ENCODE results near the gene RNF207.
A peak's percentile ranks its signal among the peaks of the same experiment; 100 is the strongest.

RNF207 gene

DNA sequence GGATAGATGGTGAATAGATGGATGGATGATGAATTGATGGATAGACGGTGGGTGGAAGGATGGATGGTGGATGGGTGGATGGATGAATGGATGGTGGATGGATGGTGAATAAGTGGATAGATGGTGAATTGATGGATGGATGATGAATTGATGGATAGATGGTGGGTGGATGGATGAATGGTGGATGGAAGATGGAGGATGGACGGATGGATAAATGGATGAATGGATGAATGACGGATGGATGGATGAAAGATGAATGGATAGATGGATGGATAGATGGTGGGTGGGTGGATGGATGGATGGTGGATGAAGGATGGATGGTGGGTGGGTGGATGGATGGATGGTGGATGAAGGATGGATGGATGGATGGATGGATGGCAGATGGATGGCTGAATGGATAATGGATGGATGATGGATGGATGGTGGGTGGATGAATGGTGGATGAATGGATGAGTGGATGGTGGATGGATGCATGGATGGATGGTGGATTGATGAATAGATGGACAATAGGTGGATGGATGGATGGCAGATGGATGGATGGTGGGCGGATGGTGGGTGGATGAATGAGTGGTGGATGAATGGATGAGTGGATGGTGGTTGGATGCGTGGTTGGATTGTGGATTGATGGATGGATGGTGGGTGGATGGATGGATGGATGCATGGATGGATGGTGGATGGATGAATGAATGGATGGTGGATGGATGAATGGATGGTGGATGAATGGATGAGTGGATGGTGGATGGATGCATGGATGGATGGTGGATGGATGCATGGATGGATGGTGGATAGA is 31.1 kb upstream of the RNF207 start:
- DNase-seq (ENCODE audit: low read depth in 3 of 3, low spot score in 1 of 3), result no peak

DNA sequence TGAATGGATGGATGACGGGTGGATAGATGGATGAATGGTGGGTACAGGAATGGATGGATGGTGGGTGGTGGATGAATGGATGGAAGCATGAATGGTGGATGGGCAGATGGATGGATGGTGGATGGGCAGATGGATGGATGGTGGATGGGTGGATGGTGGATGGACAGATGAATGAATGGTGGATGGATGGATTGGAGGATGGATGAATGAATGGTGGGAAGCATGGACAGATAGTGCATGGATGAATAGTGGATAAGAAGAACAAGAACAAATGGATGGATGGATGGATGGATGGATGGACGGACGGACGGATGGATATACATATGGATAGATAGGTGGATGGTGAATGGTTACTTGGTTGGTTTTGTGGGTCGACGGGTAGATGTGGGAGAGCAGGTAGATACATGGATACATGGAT is 30.5 kb upstream of the RNF207 start:
- no peak for DNase-seq (ENCODE audit: low read depth in 3 of 3, low spot score in 1 of 3)

DNA sequence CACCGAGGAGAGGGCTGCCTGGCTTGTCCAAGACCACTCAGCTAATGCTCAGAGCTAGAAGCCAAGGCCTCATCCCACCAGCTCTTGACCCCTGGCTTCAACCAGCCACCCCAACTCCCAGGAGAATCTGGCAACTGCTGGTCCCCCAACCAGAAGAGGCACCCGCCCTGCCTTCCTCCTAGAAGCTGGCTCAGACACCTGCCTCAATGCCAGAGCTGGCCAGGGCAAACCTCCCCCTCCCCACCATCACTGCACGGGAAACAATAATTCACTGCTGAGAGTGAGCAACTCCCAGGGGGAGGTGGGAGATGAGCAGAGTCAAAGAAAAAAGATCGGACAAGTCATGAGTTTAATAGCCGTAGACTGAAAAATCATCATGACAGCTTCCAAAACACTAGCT is 29.1 kb upstream of the RNF207 start:
- no peak for DNase-seq (ENCODE audit: low read depth in 3 of 3, low spot score in 1 of 3)

DNA sequence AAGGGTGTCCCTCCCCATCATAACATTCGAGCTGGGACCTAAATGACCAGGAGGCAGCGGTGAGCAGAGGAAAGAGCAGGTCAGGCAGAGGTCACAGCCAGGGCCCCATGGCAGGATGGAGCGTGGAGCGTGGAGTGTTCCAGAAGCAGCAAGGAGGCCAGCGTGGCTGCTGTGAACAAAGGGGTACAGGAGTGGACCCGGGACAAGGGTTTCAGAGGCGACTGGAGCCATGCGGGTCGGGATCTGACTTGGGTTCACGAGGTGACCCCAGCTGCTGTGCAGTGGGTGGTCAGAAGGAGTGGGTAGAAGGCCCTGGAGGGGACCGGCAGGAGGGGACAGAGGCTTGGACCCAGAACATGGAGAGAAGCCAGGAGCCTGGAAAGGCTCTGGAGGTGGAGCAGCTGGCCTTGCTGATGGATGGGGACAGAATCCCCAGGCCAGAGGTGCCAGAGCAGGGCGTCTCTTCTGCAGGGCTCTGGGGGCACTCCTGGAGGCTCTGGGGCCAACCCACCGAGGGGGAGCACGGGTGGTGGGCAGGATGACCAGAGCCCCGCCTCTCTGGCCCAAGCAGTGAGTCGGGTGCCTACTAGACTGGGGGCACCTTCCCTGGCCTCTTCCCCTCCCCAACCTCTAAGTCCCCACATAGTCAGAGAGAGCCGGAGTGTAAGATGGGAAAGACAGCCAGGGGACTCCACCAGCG is 28.1 kb upstream of the RNF207 start:
- DNase-seq (ENCODE audit: low read depth in 3 of 3, low spot score in 1 of 3), result no peak

DNA sequence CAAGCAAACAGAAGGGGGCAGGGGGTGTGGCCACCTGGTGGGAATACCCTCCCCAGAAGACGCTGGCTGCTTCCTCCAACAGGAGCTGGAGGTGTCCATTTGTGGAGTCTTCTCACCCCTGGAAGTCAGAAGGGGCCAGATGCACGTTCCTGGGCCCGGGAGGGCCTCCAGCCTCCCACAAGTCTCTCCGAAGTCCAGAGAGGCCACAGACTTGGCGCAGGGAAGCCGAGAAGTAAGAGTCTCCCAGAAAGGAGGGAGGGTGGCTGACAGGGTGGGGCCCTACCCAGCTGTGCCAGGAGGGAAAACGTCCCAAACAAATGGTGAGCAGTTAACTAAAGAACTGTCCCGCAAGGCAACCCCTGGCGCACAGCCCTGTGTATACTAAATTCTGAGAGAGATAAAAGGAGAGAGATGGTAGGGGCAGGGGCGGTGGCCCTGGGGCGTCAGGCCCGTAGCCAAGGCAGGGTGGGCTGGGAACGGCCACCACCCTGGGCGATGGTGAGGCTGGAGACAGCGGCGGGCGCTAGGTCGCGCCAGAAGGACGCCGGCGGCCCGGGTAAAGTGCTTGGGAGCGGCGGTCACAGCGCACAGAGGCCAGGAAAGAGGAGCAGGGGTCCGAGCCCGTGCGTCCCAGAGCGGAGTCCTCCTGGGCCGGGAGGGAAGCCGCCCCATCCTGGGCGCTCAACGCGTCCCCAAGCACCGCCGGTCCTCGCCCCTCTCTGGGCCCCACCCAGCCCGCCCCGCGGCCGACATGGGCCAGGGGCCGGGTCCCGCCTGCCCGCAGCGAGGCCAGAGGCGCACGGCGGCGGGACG is 27.0 kb upstream of the RNF207 start:
- no peak for DNase-seq (ENCODE audit: low read depth in 3 of 3, low spot score in 1 of 3)

DNA sequence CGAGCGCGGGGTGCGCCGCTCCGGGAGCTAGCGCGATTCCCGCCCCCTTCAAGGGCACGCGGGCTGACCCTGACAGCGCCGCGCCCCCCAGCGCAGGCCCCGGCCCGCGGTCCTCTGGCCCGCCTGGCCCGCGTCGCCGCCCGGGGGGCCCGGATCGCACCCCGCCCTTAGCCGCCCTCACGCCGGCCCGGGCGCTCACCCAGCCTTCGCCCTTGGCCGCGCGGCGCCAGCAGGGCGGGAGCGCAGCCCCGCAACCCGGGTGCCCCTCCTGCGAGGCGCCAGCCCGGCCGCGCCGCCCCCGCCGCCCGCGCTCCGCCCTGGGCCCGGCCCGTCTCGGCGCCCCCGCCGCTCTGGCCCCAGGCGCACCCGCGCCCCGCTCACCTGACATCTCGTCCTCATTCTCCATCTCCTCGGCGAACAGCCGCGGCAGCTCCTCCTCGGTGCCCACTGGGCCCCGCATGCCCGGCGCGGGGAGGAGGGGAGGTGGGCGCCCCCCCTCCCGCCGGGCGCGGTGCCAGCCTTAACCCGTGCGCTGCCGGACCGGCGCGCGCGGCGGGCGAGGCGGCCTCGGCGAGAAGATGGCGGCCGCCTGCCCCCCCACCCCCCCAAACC is 26.2 kb upstream of the RNF207 start:
- DNase-seq (ENCODE audit: low read depth in 3 of 3, low spot score in 1 of 3), result no peak

DNA sequence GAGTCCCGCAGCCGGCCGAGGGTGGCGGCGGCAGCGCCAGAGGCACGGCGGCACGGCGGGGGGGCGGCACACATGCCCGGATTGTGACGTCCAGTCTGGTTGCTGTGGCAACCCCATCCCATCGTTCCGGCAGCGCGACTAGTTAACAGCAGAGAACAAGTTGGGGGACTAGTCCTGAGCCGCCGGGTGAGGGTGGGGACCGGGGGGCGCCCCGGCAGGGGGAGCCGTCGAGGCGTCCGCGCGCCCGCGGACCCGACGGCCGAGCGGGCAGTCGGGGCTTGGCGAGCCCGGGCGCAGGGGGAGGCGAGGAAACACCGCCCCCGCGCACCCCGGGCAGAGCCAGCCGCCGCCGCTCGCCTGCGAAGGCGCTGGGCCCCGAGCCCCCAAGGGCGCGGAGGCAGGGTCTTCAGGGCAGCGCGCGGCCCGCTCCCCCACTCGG is 25.6 kb upstream of the RNF207 start, which contains the start of gene CHD5:
CHD5 (minus strand) TSS at position 54 of the 439 bp plus-strand sequence. CDS start 298 bp downstream, outside the sequence.
- DNase-seq (ENCODE audit: low read depth in 3 of 3, low spot score in 1 of 3), result no peak

DNA sequence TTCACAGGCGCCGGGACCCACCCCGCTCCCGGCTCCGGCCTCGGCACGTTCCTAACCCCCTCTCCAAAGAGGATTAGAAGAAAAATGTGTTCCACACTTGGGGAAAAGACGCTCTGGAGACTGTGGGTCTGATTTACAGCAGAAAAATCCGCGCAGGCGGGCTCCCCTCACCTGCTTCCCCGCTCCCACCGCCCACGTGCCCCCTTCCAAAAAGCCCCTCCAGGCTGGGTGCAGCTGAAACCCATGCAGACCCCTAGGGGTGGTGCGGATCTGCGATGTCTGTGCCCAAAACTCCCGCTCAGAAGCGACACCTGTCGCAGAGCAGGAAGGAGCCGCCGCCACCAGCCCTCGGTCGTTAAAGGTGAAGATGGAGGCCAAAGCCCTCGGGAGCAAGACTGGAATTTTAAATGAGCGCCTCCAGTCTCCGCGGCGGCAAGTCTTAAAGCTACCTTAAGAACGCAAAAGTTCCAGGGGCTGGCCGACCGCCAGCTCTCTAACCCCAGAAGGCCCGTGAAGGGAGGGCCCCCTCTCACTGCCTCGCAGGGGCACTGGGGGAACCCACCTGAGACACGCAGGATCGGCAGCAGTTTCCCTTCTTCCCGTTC is 25.1 kb upstream of the RNF207 start:
- DNase-seq (ENCODE audit: low read depth in 3 of 3, low spot score in 1 of 3), result no peak

DNA sequence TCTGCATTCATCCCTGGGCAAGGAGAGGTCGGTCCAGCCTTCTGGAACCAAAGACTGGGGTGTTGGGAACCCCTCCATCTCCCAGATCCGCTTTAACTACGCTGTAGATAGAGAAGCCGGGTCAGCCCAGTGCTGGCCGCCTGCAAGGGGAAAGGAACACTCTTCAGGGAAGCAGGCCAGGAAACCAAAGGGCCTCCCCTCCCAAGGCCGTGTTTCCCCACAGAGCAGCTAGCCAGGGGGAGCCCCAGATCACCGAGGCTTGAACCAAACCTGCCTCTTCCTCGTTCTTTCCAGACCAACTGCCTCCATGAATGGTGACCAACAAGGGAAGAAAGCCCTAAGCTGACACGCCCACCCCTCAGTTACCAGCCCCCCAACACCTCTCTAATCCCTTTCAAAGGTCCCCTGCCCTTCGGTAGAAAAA is 24.6 kb upstream of the RNF207 start:
- DNase-seq (ENCODE audit: low read depth in 3 of 3, low spot score in 1 of 3), result no peak

DNA sequence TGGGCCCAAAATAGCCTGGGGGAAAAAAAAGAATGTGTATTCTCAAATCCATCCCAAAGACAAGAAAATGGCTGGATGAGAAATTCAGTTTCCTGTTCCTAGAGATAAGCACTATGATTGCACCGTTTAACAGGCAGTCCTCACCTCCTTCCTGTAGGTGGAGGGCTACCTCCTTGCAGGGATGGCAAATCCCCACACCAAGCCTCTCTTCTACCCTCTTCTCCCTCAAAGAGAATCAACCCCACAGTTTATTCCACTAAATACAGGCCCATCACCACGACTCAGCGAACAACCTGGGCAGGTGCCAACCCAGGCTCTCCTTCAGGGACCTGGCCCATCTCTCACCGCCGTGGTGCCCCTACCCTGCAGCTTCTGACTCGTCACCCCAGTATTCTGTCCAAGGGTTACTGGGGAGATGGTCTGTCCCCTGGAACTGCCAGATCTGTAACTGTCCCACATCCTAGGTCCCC is 22.4 kb upstream of the RNF207 start:
- no peak for DNase-seq (ENCODE audit: low read depth in 3 of 3, low spot score in 1 of 3)

DNA sequence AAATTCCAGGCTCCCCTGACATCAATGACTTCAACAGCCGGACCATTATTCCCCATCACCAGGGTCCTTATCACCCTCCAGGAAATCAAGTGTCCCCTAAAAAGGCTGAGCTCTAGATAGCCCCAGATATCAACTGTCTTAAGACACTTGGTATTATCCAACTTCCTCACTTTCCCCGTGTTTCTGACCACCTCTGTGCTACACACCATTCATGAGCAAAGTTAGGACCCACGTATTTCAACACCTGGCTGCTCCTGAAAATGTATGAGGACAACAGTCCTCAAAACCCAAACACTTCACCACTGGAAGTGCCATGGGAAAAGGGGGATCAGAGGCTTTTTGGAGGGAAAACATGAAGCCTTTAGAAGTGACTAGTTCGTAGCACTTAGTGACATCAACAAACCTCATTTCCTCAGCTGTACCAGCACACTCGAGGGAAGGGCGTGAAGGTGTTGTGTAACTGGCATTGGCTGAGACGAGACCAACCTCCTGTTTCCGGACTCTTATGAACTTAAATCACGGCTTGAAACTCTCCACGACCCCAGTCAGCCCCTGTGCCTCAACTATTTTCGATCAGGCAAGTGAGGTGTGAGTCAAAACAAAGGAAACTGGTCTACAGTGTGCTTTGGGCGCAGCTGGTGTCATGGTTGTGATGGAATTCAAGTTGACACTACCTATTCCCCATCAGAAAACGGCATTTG is 21.7 kb upstream of the RNF207 start:
- no peak for DNase-seq (ENCODE audit: low read depth in 3 of 3, low spot score in 1 of 3)

DNA sequence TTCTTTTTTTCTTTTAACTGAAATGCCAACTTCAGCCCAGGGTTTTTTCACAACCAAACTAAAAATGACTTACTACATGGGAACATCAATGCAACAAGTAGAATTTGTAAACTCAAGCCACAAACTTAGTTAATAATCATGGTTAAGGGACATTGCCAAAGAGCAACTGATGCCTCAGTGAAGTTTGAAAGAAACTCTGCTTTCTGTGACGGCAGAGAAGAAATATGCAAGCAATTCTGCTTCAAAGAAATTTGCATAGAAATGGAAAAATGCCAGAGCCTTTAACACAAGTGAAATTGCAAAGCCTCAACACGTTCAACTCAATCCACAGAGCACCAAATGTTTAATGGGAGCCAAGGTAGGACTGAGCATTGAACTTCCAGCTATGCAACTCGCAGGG is 20.8 kb upstream of the RNF207 start:
- DNase-seq (ENCODE audit: low read depth in 3 of 3, low spot score in 1 of 3), result no peak

DNA sequence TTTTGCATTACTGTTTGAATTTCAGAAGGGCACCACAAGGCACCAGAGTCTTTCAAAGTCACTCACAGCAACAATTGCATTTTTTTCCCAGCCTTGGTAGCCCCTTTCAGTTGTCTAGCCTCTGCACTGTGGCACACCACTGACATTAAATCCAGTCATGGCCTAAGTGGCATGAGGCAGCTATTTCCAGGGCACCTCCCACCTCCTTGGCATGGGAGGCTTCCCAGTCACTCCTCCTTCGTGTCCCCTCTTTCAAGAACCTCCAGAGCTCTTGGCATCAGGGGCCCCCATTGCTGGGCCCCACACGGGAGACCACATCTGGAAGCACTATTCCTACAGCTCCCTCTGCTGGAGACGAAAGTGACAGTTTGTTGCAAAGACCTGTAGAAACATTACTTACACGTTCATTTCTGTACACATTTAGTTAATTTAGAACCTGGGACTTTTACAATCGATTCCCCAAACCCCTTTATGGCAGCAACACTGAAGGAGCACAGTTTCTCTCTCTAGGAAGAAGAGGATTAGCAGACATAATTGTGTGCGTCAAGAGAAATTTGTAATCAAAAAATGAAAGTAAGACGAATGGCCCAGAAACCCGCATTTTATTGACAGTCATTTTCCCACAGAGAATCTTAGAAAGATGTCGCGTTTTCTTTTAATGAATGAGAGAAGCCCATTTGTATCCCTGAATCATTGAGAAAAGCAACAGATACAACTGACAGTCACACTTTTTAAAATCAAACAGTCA is 20.1 kb upstream of the RNF207 start:
- DNase-seq (ENCODE audit: low read depth in 3 of 3, low spot score in 1 of 3), result no peak

DNA sequence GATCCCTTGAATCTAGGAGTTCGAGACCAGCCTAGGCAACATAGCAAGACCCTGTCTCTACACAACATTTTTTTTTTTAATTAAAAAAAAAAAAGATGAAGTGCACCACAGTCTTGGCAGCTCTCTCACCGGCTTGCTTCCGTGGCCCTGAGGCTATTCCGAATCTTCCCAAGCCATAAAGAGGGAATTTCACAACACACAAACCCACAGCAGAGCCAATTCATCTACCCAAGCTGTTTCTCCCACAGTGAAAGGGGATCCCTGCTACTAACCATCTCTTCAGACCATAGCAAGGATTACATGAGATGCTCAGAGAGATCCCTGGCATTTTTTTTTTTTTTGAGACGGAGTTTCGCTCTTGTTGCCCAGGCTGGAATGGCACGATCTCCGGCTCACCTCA is 17.5 kb upstream of the RNF207 start:
- DNase-seq (ENCODE audit: low read depth in 3 of 3, low spot score in 1 of 3), result no peak

DNA sequence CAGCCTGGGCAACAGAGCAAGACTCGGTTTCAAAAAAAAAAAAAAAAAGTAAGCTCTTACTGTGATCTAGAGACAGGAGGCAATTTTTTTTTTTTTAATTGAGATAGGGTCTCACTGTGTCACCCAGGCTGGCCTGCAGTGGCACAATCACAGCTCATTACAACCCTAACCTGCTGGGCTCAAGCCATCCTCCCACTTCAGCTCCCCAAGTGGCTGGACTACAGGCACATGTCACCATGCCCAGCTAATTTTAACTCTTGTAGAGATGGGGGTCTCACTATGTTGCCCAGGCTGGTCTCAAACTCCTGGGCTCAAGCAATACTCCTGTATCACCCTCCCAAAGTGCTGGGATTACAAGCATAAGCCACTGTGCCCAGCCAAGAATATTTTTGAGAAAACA is 14.0 kb upstream of the RNF207 start:
- no peak for DNase-seq (ENCODE audit: low read depth in 3 of 3, low spot score in 1 of 3)

DNA sequence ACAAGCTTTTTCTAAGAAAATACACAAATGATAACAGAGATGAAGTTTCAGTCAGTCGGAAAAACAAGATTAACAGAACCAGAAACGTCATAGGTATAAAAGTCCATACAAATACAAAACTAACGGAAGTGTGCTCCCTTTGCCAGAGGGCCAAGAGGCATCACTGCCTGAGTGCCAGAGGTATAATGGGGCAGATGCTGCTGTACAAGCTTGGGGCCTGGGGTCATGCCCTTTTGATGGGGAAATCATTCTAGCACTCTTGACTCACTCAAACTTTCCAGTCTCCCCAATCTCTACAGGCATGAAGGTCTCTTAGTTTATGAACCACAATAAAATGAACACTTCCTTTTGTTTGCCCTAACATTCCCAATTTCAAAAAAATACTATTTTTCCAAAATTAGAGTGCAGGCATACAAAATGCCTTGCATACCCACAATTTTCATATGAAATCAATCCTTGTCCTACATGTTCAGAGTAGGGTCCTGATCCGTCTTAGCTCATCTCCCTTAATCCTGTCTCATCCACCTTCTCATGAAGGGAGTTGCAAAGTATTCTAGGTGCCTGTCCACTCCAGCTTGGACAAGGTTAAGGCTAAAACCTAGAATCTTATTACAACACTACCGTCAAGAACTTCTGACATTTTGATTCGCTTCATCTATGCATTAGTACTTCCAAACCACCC is 8.0 kb upstream of the RNF207 start:
- no peak for DNase-seq (ENCODE audit: low read depth in 3 of 3, low spot score in 1 of 3)

DNA sequence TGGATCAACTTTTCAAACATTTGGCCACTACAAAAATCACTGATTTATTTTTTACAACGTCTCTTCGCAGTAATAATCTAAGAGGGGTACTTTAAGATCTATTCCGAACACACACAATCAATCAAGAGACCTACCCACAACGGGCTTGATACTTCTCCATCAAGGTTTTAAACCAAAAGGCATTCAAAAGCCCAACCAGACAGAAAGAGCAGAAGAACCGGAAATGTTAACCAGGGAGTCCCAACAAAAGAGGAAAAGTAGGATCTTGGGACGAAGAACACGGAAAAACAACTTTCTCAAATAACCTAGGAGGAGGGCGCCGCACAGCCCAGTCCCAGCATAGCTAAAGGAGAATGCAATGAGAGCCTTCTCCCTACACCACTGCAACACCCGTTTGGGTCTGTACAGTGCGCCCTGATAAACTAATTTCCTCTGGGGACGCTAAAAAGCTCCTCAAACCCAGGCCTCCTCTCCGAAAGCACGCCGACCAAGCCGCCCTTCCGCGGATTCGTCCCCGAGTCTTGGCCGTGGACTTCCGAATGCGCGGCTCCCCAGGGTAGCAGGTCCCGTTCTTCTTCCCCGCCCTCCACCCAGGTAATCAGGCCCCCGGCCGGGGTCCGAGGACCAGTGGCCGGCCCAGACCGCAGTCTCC is 7.1 kb upstream of the RNF207 start:
- peak in 1 of 3 donors; percentile 9 for DNase-seq (ENCODE audit: low read depth in 3 of 3, low spot score in 1 of 3)
